HG03558 (cell line): ENCODE measurements around the gene PTBP2.
"Not testable (repeated sequence)": the region's sequence is repeated elsewhere in the genome, so short reads cannot be mapped to it uniquely, and the experiment has no call there.

Experiments used
- ATAC-seq: cut with Tn5 transposase; IDR thresholded peaks from one replicate; pipeline ENCODE4 v1.9.1; 2021; ENCODE audit warnings: moderate number of reproducible peaks; ENCODE audit not compliant: unreplicated experiment; ENCODE audit errors: extremely low read depth

PTBP2 gene

GRCh38 chr1:96730574-96731298, 9.2 kb downstream of the PTBP2 start:
- no peak for ATAC-seq

- ATAC-seq = no peak
These were observed 19.8 kb downstream of the PTBP2 start for GRCh38 chr1:96741335-96741734.

GRCh38 chr1:96746440-96747420, 25.1 kb downstream of the PTBP2 start:
- no peak for ATAC-seq

GRCh38 chr1:96747565-96747964, 26.0 kb downstream of the PTBP2 start:
- no peak for ATAC-seq

GRCh38 chr1:96748078-96748477, 26.5 kb downstream of the PTBP2 start:
- no peak for ATAC-seq

- no peak for ATAC-seq
These were observed 28.0 kb downstream of the PTBP2 start for GRCh38 chr1:96749618-96750017.

- ATAC-seq = no peak
These were observed 30.8 kb downstream of the PTBP2 start for GRCh38 chr1:96752394-96752793.

GRCh38 chr1:96756789-96757188, 35.2 kb downstream of the PTBP2 start:
- no peak for ATAC-seq

GRCh38 chr1:96762586-96762985, 41.0 kb downstream of the PTBP2 start:
- ATAC-seq = not testable (repeated sequence)

GRCh38 chr1:96763514-96763913, 41.9 kb downstream of the PTBP2 start:
- no peak for ATAC-seq

GRCh38 chr1:96764469-96764868, 42.9 kb downstream of the PTBP2 start:
- ATAC-seq = no peak

- ATAC-seq = no peak
These were observed 50.3 kb downstream of the PTBP2 start for GRCh38 chr1:96771847-96772246.

GRCh38 chr1:96772349-96772748, 50.8 kb downstream of the PTBP2 start:
- ATAC-seq = no peak

GRCh38 chr1:96772972-96773371, 51.4 kb downstream of the PTBP2 start:
- no peak for ATAC-seq

GRCh38 chr1:96782206-96782605, 60.6 kb downstream of the PTBP2 start:
- ATAC-seq = no peak

GRCh38 chr1:96782856-96783255, 61.3 kb downstream of the PTBP2 start:
- ATAC-seq = no peak

GRCh38 chr1:96790599-96790998, 69.0 kb downstream of the PTBP2 start:
- ATAC-seq = no peak

GRCh38 chr1:96792220-96792619, 70.6 kb downstream of the PTBP2 start:
- no peak for ATAC-seq

GRCh38 chr1:96801696-96802095, 80.1 kb downstream of the PTBP2 start:
- not testable (repeated sequence) for ATAC-seq

GRCh38 chr1:96804648-96805047, 83.1 kb downstream of the PTBP2 start:
- ATAC-seq = no peak

- ATAC-seq = no peak
These were observed 86.6 kb downstream of the PTBP2 start for GRCh38 chr1:96808191-96808590.
